B cell (primary cell): Measurements from ENCODE around the gene EML1. TPM values are rescaled to one million over a fixed set of nuclear protein-coding genes. Genes with fewer than 3 reads are reported as not detected.

ENCODE experiments used
- ATAC-seq: fragments of 200-7000 bp; cut with Tn5 transposase; one replicate; pipeline ENCODE4 v1.10.0; 2021; ENCODE audit warnings: low read depth, mild to moderate bottlenecking, moderate number of reproducible peaks, moderate library complexity
- CTCF ChIA-PET: fragments of 350-600 bp; sonication (Branson Sonifier 250); formaldehyde crosslinking; loops from one replicate; lab custom pipeline; 2021; ENCODE audit warnings: antibody characterized with exemption, inconsistent platforms; lab: Charles Lee
- POLR2A ChIA-PET: fragments of 350-600 bp; sonication (Branson Sonifier 250); formaldehyde crosslinking; loops from one replicate; lab custom pipeline; 2021; ENCODE audit warnings: antibody characterized with exemption; lab: Charles Lee
- DNase-seq: peaks from one replicate; pipeline ENCODE4 v3.0.0; 2013
- H2AFZ ChIP-seq: 2 replicates; pipeline ENCODE4 v1.6.1; 2012; ENCODE audit warnings: mild to moderate bottlenecking, low read depth, low read length; ENCODE audit not compliant: insufficient read depth, poor library complexity, severe bottlenecking
- H3K27ac ChIP-seq, 2 donors: 1 replicate in 1 of 2; 2 replicates in 1 of 2; pipeline ENCODE4 v1.5.1; 2012 to 2013; ENCODE audit warnings: low read length in 2 of 2, mild to moderate bottlenecking in 2 of 2, moderate library complexity in 1 of 2
- H3K27me3 ChIP-seq, 4 experiments: fragments of 200-600 bp in 1 of 4; sonication (generic) in 1 of 4; replicated peaks in 1 of 4; 1 replicate in 2 of 4; 2 replicates in 2 of 4; pipeline versions ENCODE4 v1.6.1 to v1.7.0; 2013 to 2016; ENCODE audit warnings: low read length in 3 of 4, mild to moderate bottlenecking in 2 of 4, mixed read lengths in 1 of 4, moderate library complexity in 1 of 4; ENCODE audit not compliant: insufficient read depth in 4 of 4, control insufficient read depth in 3 of 4; ENCODE audit errors: control extremely low read depth in 1 of 4
- H3K36me3 ChIP-seq, 2 experiments: replicated peaks in 1 of 2; 1 replicate in 1 of 2; 2 replicates in 1 of 2; pipeline versions ENCODE4 v1.6.1 to v1.7.1; 2013; ENCODE audit warnings: low read length in 1 of 2; ENCODE audit not compliant: insufficient read depth in 2 of 2, control insufficient read depth in 1 of 2; ENCODE audit errors: control extremely low read depth in 1 of 2, extremely low read depth in 1 of 2
- H3K4me1 ChIP-seq, 2 donors: fragments of 200-600 bp in 1 of 2; sonication (generic) in 1 of 2; 1 replicate in 1 of 2; 2 replicates in 1 of 2; pipeline versions ENCODE4 v1.5.1 to v1.6.1; 2013 to 2017; ENCODE audit warnings: low read length in 2 of 2; ENCODE audit not compliant: control insufficient read depth in 2 of 2, insufficient read depth in 2 of 2
- H3K4me2 ChIP-seq: replicated peaks from 2 replicates; pipeline ENCODE3; 2012; ENCODE audit warnings: mild to moderate bottlenecking, low read depth, low read length; ENCODE audit not compliant: poor library complexity, severe bottlenecking
- H3K4me3 ChIP-seq, 5 experiments: fragments of 200-600 bp in 1 of 5; sonication (generic) in 1 of 5; 1 replicate in 3 of 5; 2 replicates in 2 of 5; pipeline versions ENCODE4 v1.5.1 to v1.7.0; 2011 to 2016; ENCODE audit warnings: low read length in 4 of 5, mild to moderate bottlenecking in 4 of 5, low read depth in 2 of 5, control low read depth in 1 of 5, moderate library complexity in 1 of 5; ENCODE audit not compliant: insufficient read depth in 1 of 5; ENCODE audit errors: control extremely low read depth in 1 of 5, extremely low read depth in 1 of 5
- H3K79me2 ChIP-seq: fragments of 200-600 bp; sonication (generic); one replicate; pipeline ENCODE4 v1.6.0; 2016; ENCODE audit warnings: low read length; ENCODE audit not compliant: control insufficient read depth, insufficient read depth
- H3K9ac ChIP-seq: fragments of 200-600 bp; sonication (generic); 2 replicates; pipeline ENCODE4 v1.6.1; 2017; ENCODE audit warnings: mild to moderate bottlenecking, low read length, moderate library complexity
- H3K9me3 ChIP-seq, 3 donors: one replicate each; pipeline versions ENCODE4 v1.6.1 to v1.7.1; 2013; ENCODE audit warnings: low read length in 2 of 3; ENCODE audit not compliant: control insufficient read depth in 2 of 3, insufficient read depth in 1 of 3; ENCODE audit errors: control extremely low read depth in 1 of 3
- H4K20me1 ChIP-seq: 2 replicates; pipeline ENCODE4 v1.6.0; 2012; ENCODE audit warnings: mild to moderate bottlenecking, low read length; ENCODE audit not compliant: insufficient read depth, control insufficient read depth, poor library complexity, severe bottlenecking
- H3K27ac Mint-ChIP-seq: one replicate; pipeline ENCODE4 v1.8.0; 2021; ENCODE audit warnings: mixed read lengths
- H3K27me3 Mint-ChIP-seq: one replicate; pipeline ENCODE4 v1.8.0; 2021; ENCODE audit warnings: mixed read lengths
- H3K4me1 Mint-ChIP-seq: one replicate; pipeline ENCODE4 v1.8.0; 2021; ENCODE audit warnings: mixed read lengths
- H3K4me3 Mint-ChIP-seq: one replicate; pipeline ENCODE4 v1.8.0; 2021; ENCODE audit warnings: mixed read lengths
- H3K9me3 Mint-ChIP-seq: one replicate; pipeline ENCODE4 v1.8.0; 2022; ENCODE audit warnings: mixed read lengths; ENCODE audit not compliant: insufficient read depth
- CTCF ChIP-seq: fragments of 200-600 bp; IDR thresholded peaks from one replicate; pipeline ENCODE4 v1.8.0; 2022; ENCODE audit warnings: antibody characterized with exemption, mild to moderate bottlenecking
- EZH2 ChIP-seq: IDR thresholded peaks from 2 replicates; pipeline ENCODE4 v1.6.1; 2012; ENCODE audit warnings: borderline replicate concordance, low read depth, mild to moderate bottlenecking, moderate library complexity, low read length; ENCODE audit not compliant: insufficient read depth, poor library complexity, severe bottlenecking
- WGBS: methylation state at CpG from one replicate; pipeline ENCODE4 v1.1.5; 2013; ENCODE audit warnings: missing lambda C conversion rate; ENCODE audit not compliant: insufficient coverage; 5-methylcytosine and 5-hydroxymethylcytosine counted together
- intact Hi-C: fragments of 100-400 bp; cut with micrococcal nuclease; formaldehyde crosslinking; loops from one replicate; pipeline ENCODE4 v1.10.0; 2022
- polyA plus RNA-seq: library from polyadenylated mRNA; depleted of rRNA; stranded (reverse); fragments of >200 nt; gene quantifications from 2 replicates; pipeline ENCODE4 v1.2.3, GENCODE V29; 2012
- total RNA-seq, 2 donors: library from RNA; stranded (reverse); fragments of 120-200 nt in 1 of 2; gene quantifications; 1 replicate in 1 of 2; 2 replicates in 1 of 2; pipeline versions ENCODE4 v1.2.3 to v1.2.4, GENCODE V29; 2013 to 2022

The EML1 gene
- total and polyA plus RNA-seq, 2 donors (not counting 1 experiment from before 2014, with no cell fraction given) = not detected

DNA sequence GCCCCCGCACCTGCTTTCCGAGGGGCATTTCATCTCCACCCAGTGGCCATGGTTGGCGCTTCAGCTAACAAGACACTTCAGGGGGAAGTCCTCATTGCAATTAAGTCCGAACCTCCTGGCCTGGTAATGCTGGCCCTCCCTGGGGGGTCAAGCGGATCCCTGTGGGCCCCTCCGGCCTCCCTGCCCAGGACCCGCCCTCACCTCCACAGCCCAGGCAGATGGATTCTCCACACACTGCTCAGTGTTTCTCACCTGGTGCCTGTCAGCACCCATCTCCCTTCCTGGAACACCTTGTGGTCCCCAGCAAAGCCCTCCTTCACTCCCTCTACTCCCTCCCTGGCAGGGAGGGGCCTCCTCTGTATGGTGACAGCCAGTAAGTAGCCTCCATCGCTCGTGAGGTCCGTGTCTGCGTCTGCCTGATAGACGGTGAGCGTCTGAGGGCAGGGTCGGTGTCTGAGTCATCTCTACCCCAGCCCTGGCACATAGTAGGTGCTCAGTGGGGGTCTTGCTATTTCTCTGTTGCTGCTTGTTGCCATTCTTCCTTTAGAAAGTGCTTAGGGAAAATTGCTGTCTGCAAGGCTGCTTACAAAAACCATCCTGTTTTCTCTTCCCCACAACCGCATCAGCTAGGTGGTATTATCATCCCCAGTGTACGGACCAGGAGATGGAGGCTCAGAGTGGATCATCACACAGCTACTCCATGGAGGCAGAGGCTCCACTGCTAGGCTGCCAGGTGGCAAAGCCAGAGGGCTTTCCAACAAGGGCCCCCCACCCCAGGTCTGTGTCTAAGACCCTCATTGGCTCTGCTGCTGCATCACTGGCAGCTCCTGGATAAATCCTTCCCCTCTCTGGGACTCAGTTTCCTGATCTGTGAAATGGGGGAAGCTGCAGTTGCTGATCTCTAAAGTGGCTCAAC, 39.7 kb upstream of the EML1 start:
- H4K20me1 ChIP-seq = no peaks in the 10 kb centered on the region
- peaks cover 0 to 6% of the 10 kb centered on the region in 2 donors for H3K4me1 ChIP-seq
- H3K27me3 ChIP-seq = peaks cover 0 to 39% (median 3%) of the 10 kb centered on the region in 4 experiments
- no peak overlapping the region for H3K27ac ChIP-seq
- no peak overlapping the region for H3K9ac ChIP-seq
- peaks cover 0 to 3% (median 0%) of the 10 kb centered on the region in 3 donors for H3K9me3 ChIP-seq
- ChIA-PET CTCF (interaction anchor here (0.6 kb wide), 1 partner anchor 146 kb away, joined by 3 read pairs; no protein-coding TSS in a partner anchor), POLR2A (no interaction called here)
- WGBS = 27% methylated on average over 13 of the region's 16 CpGs
- Mint-ChIP-seq H3K4me3 (no peak overlapping the region), H3K4me1 (peaks cover 8% of the 10 kb centered on the region), H3K27ac (no peak overlapping the region), H3K9me3 (no peaks in the 10 kb centered on the region), H3K27me3 (peaks cover 40% of the 10 kb centered on the region)
- H3K4me2 ChIP-seq = no peak overlapping the region
- ATAC-seq (no peak), DNase-seq (no peak)
- no peak overlapping the region for H2AFZ ChIP-seq
- H3K79me2 ChIP-seq = no peaks in the 10 kb centered on the region
- no peaks in the 10 kb centered on the region for H3K36me3 ChIP-seq
- no peak for TF ChIP-seq CTCF
- TF ChIP-seq EZH2 = no peak
- intact Hi-C loops = no loop called here
- no peak overlapping the region for H3K4me3 ChIP-seq
